HepG2 (cell line): ENCODE results near the gene ASTN2. TPM values are rescaled to one million over a fixed set of nuclear protein-coding genes. Genes with fewer than 3 reads are reported as not detected.

ENCODE experiments used
- ATAC-seq: fragments of 200-7000 bp; cut with Tn5 transposase; 3 replicates; pipeline ENCODE4 v1.9.1; 2020; ENCODE audit warnings: mild to moderate bottlenecking, moderate library complexity
- BruUV-seq: library from RNA; stranded (reverse); fragments of 400-500 nt; replicated peaks from 2 replicates; lab custom pipeline; 2021; lab: Mats Ljungman, UMichigan
- CTCF ChIA-PET: fragments of 300-600 bp; formaldehyde crosslinking; extraction: SDS; loops from one replicate; lab custom pipeline; 2021; ENCODE audit warnings: low total read pairs, inconsistent platforms, low intra/inter-chr PET ratio; lab: Yijun Ruan, JAX
- POLR2A ChIA-PET: fragments of 350-600 bp; sonication (Branson Sonifier 250); formaldehyde crosslinking; loops from one replicate; lab custom pipeline; 2020; ENCODE audit warnings: antibody characterized with exemption, inconsistent platforms; lab: Yijun Ruan, JAX
- DNase-seq: peaks from one replicate; pipeline ENCODE4 v3.0.0-alpha.2; 2015; ENCODE audit warnings: low spot score
- FAIRE-seq: peaks from 3 replicates; lab custom pipeline; 2011; peaks lifted over from hg19 to GRCh38; lab: Jason Lieb, UNC
- H2AFZ ChIP-seq: one replicate; pipeline ENCODE4 v1.6.1; 2011; ENCODE audit warnings: low read length, inconsistent platforms
- H3K27ac ChIP-seq: fragments of 300-600 bp; 3 replicates; pipeline ENCODE4 v1.8.0; 2011; ENCODE audit warnings: mixed run types, mild to moderate bottlenecking, mixed read lengths, low read length, inconsistent platforms; ENCODE audit not compliant: insufficient read depth; ENCODE audit errors: extremely low read length
- H3K27me3 ChIP-seq, 2 experiments: fragments of 200-600 bp in 1 of 2; 2 replicates in 1 of 2; 3 replicates in 1 of 2; pipeline versions ENCODE4 v1.6.0 to v1.8.0; 2011; ENCODE audit warnings: low read length in 2 of 2, mild to moderate bottlenecking in 2 of 2, moderate library complexity in 2 of 2, inconsistent platforms in 1 of 2; ENCODE audit not compliant: insufficient read depth in 2 of 2, control insufficient read depth in 1 of 2
- H3K36me3 ChIP-seq, 2 experiments: fragments of 200-600 bp in 1 of 2; replicated peaks in 1 of 2; 2 replicates in 1 of 2; 3 replicates in 1 of 2; pipeline versions ENCODE4 v1.5.1 to v1.8.0; 2011; ENCODE audit warnings: low read length in 2 of 2, inconsistent platforms in 1 of 2; ENCODE audit not compliant: insufficient read depth in 2 of 2, control insufficient read depth in 1 of 2
- H3K4me1 ChIP-seq: 2 replicates; pipeline ENCODE4 v1.5.1; 2012; ENCODE audit warnings: low read length, inconsistent platforms; ENCODE audit not compliant: insufficient read depth
- H3K4me2 ChIP-seq: 2 replicates; pipeline ENCODE4 v1.6.0; 2011; ENCODE audit warnings: low read depth, low read length, inconsistent platforms
- H3K4me3 ChIP-seq, 3 experiments: fragments of 200-600 bp in 1 of 3; sonication (generic), shearing (Covaris generic) in 1 of 3; replicated peaks in 1 of 3; 2 replicates each; pipeline ENCODE4 v1.5.1; 2011 to 2016; ENCODE audit warnings: low read length in 3 of 3, inconsistent platforms in 2 of 3, low read depth in 2 of 3, mild to moderate bottlenecking in 2 of 3, control low read depth in 1 of 3, mixed read lengths in 1 of 3; ENCODE audit not compliant: insufficient read depth in 1 of 3
- H3K79me2 ChIP-seq: one replicate; pipeline ENCODE4 v1.6.1; 2011; ENCODE audit warnings: low read length, inconsistent platforms; ENCODE audit not compliant: insufficient read depth
- H3K9ac ChIP-seq: 2 replicates; pipeline ENCODE4 v1.6.0; 2011; ENCODE audit warnings: mild to moderate bottlenecking, low read depth, low read length, inconsistent platforms; ENCODE audit not compliant: insufficient read depth
- H3K9me3 ChIP-seq: 2 replicates; pipeline ENCODE4 v1.5.1; 2012; ENCODE audit warnings: mild to moderate bottlenecking, low read length
- H4K20me1 ChIP-seq: 2 replicates; pipeline ENCODE4 v1.6.0; 2011; ENCODE audit warnings: inconsistent platforms, mild to moderate bottlenecking, low read length, moderate library complexity; ENCODE audit not compliant: insufficient read depth
- ATF6 ChIP-seq: sonication (generic); formaldehyde crosslinking; conservative IDR thresholded peaks from 2 replicates; pipeline ENCODE4 v1.4.0; 2020; ENCODE audit warnings: missing genetic modification reagents
- MXD1 ChIP-seq: sonication (generic); formaldehyde crosslinking; IDR thresholded peaks from 2 replicates; pipeline ENCODE4 v1.4.0; 2020; ENCODE audit warnings: mild to moderate bottlenecking, missing genetic modification reagents
- NONO ChIP-seq, 2 experiments: fragments of 450-650 bp in 1 of 2; sonication (generic) in 1 of 2; formaldehyde crosslinking in 1 of 2; IDR thresholded peaks in 1 of 2; conservative IDR thresholded peaks in 1 of 2; 2 replicates each; pipeline versions ENCODE4 v1.6.1 to v1.8.0; 2017 to 2022; ENCODE audit warnings: mild to moderate bottlenecking in 1 of 2, missing genetic modification reagents in 1 of 2, moderate library complexity in 1 of 2
- PLRG1 ChIP-seq: fragments of 450-650 bp; conservative IDR thresholded peaks from 2 replicates; pipeline ENCODE4 v1.6.1; 2016
- PLSCR1 ChIP-seq: sonication (generic); formaldehyde crosslinking; IDR thresholded peaks from 2 replicates; pipeline ENCODE4 v1.5.0; 2020; ENCODE audit warnings: missing genetic modification reagents, mild to moderate bottlenecking, borderline replicate concordance
- RARA ChIP-seq: IDR thresholded peaks from 2 replicates; pipeline ENCODE4 v1.6.1; 2016; ENCODE audit warnings: missing genetic modification reagents, missing compliant biosample characterization
- RFX1 ChIP-seq: fragments of 450-650 bp; IDR thresholded peaks from 2 replicates; pipeline ENCODE4 v1.6.1; 2017
- SMARCC2 ChIP-seq: fragments of 450-650 bp; IDR thresholded peaks from 2 replicates; pipeline ENCODE4 v1.6.1; 2017; ENCODE audit warnings: antibody characterized with exemption, mild to moderate bottlenecking
- SMYD3 ChIP-seq: sonication (generic); formaldehyde crosslinking; IDR thresholded peaks from 2 replicates; pipeline ENCODE4 v1.8.1; 2023; ENCODE audit warnings: mild to moderate bottlenecking, missing genetic modification reagents
- ZKSCAN8 ChIP-seq: IDR thresholded peaks from 2 replicates; pipeline ENCODE4 v1.6.1; 2016; ENCODE audit warnings: borderline replicate concordance, missing genetic modification reagents, missing compliant biosample characterization
- ZNF326 ChIP-seq: sonication (generic); formaldehyde crosslinking; IDR thresholded peaks from 2 replicates; pipeline ENCODE4 v1.4.0; 2020; ENCODE audit warnings: missing genetic modification reagents, borderline replicate concordance
- ZNF414 ChIP-seq: sonication (generic); formaldehyde crosslinking; IDR thresholded peaks from 2 replicates; pipeline ENCODE4 v1.5.0; 2020; ENCODE audit warnings: missing genetic modification reagents
- ZNF567 ChIP-seq: sonication (generic); formaldehyde crosslinking; IDR thresholded peaks from 2 replicates; pipeline ENCODE4 v1.8.1; 2023; ENCODE audit warnings: mild to moderate bottlenecking, missing genetic modification reagents, borderline replicate concordance
- ZNF580 ChIP-seq: IDR thresholded peaks from 2 replicates; pipeline ENCODE4 v1.6.1; 2016; ENCODE audit warnings: low read depth, borderline replicate concordance
- ZNF691 ChIP-seq: sonication (generic); formaldehyde crosslinking; IDR thresholded peaks from 2 replicates; pipeline ENCODE4 v1.4.0; 2020; ENCODE audit warnings: missing genetic modification reagents, low read depth, mild to moderate bottlenecking, borderline replicate concordance
- ZNF839 ChIP-seq: sonication (generic); formaldehyde crosslinking; IDR thresholded peaks from 2 replicates; pipeline ENCODE4 v1.4.0; 2020; ENCODE audit warnings: missing genetic modification reagents, mild to moderate bottlenecking, borderline replicate concordance
- ZUFSP ChIP-seq: sonication (generic); formaldehyde crosslinking; IDR thresholded peaks from 2 replicates; pipeline ENCODE4 v1.9.0; 2021; ENCODE audit warnings: missing genetic modification reagents, mild to moderate bottlenecking, borderline replicate concordance
- WGBS: methylation state at CpG from one replicate; pipeline ENCODE4 v1.1.6; 2017; ENCODE audit warnings: low lambda C conversion rate; 5-methylcytosine and 5-hydroxymethylcytosine counted together
- in situ Hi-C: cut with HindIII; loops from 2 replicates; pipeline ENCODE4 v1.10.0; 2017; ENCODE audit warnings: low pct_unique_long_range_greater_than_20kb; ENCODE audit not compliant: extremely low pct_ligation_motif_present
- intact Hi-C: fragments of 100-400 bp; cut with micrococcal nuclease; formaldehyde crosslinking; loops from one replicate; pipeline ENCODE4 v1.10.0; 2022; ENCODE audit not compliant: unreplicated experiment
- polyA plus RNA-seq, 8 experiments: library from polyadenylated mRNA; depleted of rRNA in 3 of 8; stranded (reverse) in 7 of 8; unstranded in 1 of 8; fragments of >200 nt; fragmentation: Illumina TruSeq in 4 of 8; extraction: Trizol in 4 of 8; gene quantifications; 2 replicates each; pipeline versions ENCODE4 v1.2.1 to v1.2.3, GENCODE V29; 2011 to 2016; ENCODE audit warnings: low read depth in 4 of 8, missing spikeins in 1 of 8, mixed read lengths in 1 of 8; ENCODE audit not compliant: insufficient read depth in 1 of 8
- total RNA-seq, 5 experiments: library from RNA; depleted of rRNA; stranded (reverse); fragments of >200 nt; fragmentation: Illumina TruSeq; extraction: Trizol; gene quantifications; 2 replicates each; pipeline ENCODE4 v1.2.3, GENCODE V29; 2016; ENCODE audit warnings: low read depth in 1 of 5

The ASTN2 gene
- total and polyA plus RNA-seq, 2 of the 13 experiments (the other 11 are each of a cell fraction or from before 2014, with no cell fraction given), result 5.2 to 13.5 TPM

GRCh38 chr9:117233016-117233415, 181.8 kb downstream of the ASTN2 start (continued):
- TF ChIP-seq MXD1 (CRISPR knock-in tag) (no peak), ZKSCAN8 (CRISPR knock-in tag) (no peak), ZNF414 (CRISPR knock-in tag) (no peak), ZUFSP (CRISPR knock-in tag) (no peak)
- TF ChIP-seq, all 625 proteins: peak for 0

- no peak overlapping the region for H2AFZ ChIP-seq
- FAIRE-seq (no peak), DNase-seq (no peak), ATAC-seq (no peak)
- H3K4me2 ChIP-seq, result no peak overlapping the region
- ChIA-PET CTCF (no interaction called here), POLR2A (no interaction called here)
- WGBS, result 0% methylated on average over 1 of the region's 1 CpG
- in situ Hi-C loops, result no loop called here
- H3K27me3 ChIP-seq, result no peaks in the 10 kb centered on the region
- no peak overlapping the region for H3K9ac ChIP-seq
- intact Hi-C loops, result no loop called here
- H3K4me1 ChIP-seq, result no peaks in the 10 kb centered on the region
- no peak overlapping the region for H3K27ac ChIP-seq
- H3K79me2 ChIP-seq, result no peaks in the 10 kb centered on the region
- H4K20me1 ChIP-seq, result no peaks in the 10 kb centered on the region
- BruUV-seq, result no TSS peak
- no peak overlapping the region for H3K4me3 ChIP-seq
- no peaks in the 10 kb centered on the region for H3K36me3 ChIP-seq
- H3K9me3 ChIP-seq, result no peaks in the 10 kb centered on the region
- no peak for TF ChIP-seq ZNF839 (CRISPR knock-in tag)
- TF ChIP-seq ZNF580 (CRISPR knock-in tag), result no peak
- no peak for TF ChIP-seq ZNF326 (CRISPR knock-in tag)
- no peak for TF ChIP-seq ZNF567 (CRISPR knock-in tag)
- TF ChIP-seq ATF6 (CRISPR knock-in tag), result no peak
- no peak for TF ChIP-seq PLRG1
- no peak for TF ChIP-seq RARA
- TF ChIP-seq PLSCR1, result no peak
- TF ChIP-seq SMARCC2, result no peak
- TF ChIP-seq RFX1, result no peak
- no peak for TF ChIP-seq NONO (IDR thresholded peaks at IDR 0.05)
- no peak for TF ChIP-seq NONO (CRISPR knock-in tag; conservative IDR thresholded peaks at IDR 0.05)
- no peak for TF ChIP-seq ZNF691
- TF ChIP-seq SMYD3 (CRISPR knock-in tag), result no peak
Measured at GRCh38 chr9:117232281-117232680, 182.6 kb downstream of the ASTN2 start.
